Panc1 (cell line): Measurements from ENCODE around the gene SEC11A. TPM values are rescaled to one million over a fixed set of nuclear protein-coding genes. Genes with fewer than 3 reads are reported as not detected.
A peak's percentile ranks its signal among the peaks of the same experiment; 100 is the strongest.
"Not testable (repeated sequence)": the region's sequence is repeated elsewhere in the genome, so short reads cannot be mapped to it uniquely, and the experiment has no call there.

Experiments
- ATAC-seq: fragments of 200-7000 bp; cut with Tn5 transposase; 2 replicates; pipeline ENCODE4 v1.9.1; 2020; ENCODE audit warnings: mild to moderate bottlenecking, moderate library complexity
- BruUV-seq: library from RNA; stranded (reverse); fragments of 400-500 nt; replicated peaks from 2 replicates; lab custom pipeline; 2021; lab: Mats Ljungman, UMichigan
- CTCF ChIA-PET: fragments of 300-600 bp; sonication (Branson Sonifier 250); formaldehyde crosslinking; loops from one replicate; lab custom pipeline; 2022; ENCODE audit warnings: antibody characterized with exemption; lab: Charles Lee
- POLR2A ChIA-PET: fragments of 300-600 bp; sonication (Branson Sonifier 250); formaldehyde crosslinking; loops from one replicate; lab custom pipeline; 2022; ENCODE audit warnings: antibody characterized with exemption; lab: Charles Lee
- DNase-seq: peaks from one replicate; pipeline ENCODE4 v3.0.0-alpha.2; 2010; ENCODE audit warnings: low read depth, low spot score
- H3K27ac ChIP-seq: 2 replicates; pipeline ENCODE4 v1.5.1; 2011; ENCODE audit warnings: mild to moderate bottlenecking, low read length, inconsistent platforms
- H3K27me3 ChIP-seq: fragments of 200-500 bp; sonication (Bioruptor generic); 2 replicates; pipeline ENCODE4 v1.6.0; 2014; ENCODE audit warnings: low read length, inconsistent platforms; ENCODE audit not compliant: control insufficient read depth, insufficient read depth
- H3K36me3 ChIP-seq: fragments of 200-500 bp; sonication (Bioruptor generic); 2 replicates; pipeline ENCODE4 v1.5.1; 2014; ENCODE audit warnings: inconsistent platforms, mild to moderate bottlenecking, low read length, moderate library complexity; ENCODE audit not compliant: control insufficient read depth, insufficient read depth
- H3K4me1 ChIP-seq: 2 replicates; pipeline ENCODE4 v1.5.1; 2011; ENCODE audit warnings: inconsistent platforms, mild to moderate bottlenecking, low read length, moderate library complexity; ENCODE audit not compliant: control insufficient read depth, insufficient read depth
- H3K4me3 ChIP-seq, 2 experiments: 2 replicates each; pipeline ENCODE4 v1.5.1; 2011 to 2012; ENCODE audit warnings: low read depth in 2 of 2, low read length in 2 of 2, mild to moderate bottlenecking in 2 of 2, inconsistent platforms in 1 of 2, moderate library complexity in 1 of 2
- H3K9me3 ChIP-seq: fragments of 200-500 bp; sonication (Bioruptor generic); 2 replicates; pipeline ENCODE4 v1.5.1; 2014; ENCODE audit warnings: low read depth, mild to moderate bottlenecking, inconsistent platforms, low read length, moderate library complexity; ENCODE audit not compliant: control insufficient read depth, insufficient read depth
- CTCF ChIP-seq: fragments of 450-650 bp; IDR thresholded peaks from 2 replicates; pipeline ENCODE4 v1.5.1; 2017; ENCODE audit warnings: mild to moderate bottlenecking
- POLR2AphosphoS5 ChIP-seq: IDR thresholded peaks from 2 replicates; pipeline ENCODE4 v1.6.1; 2012; ENCODE audit warnings: mild to moderate bottlenecking, low read depth, low read length, moderate library complexity
- SIN3A ChIP-seq: IDR thresholded peaks from 2 replicates; pipeline ENCODE4 v1.6.1; 2012; ENCODE audit warnings: low read depth, mild to moderate bottlenecking, low read length, moderate library complexity, borderline replicate concordance; ENCODE audit not compliant: insufficient read depth
- TCF7L2 ChIP-seq: IDR thresholded peaks from 2 replicates; pipeline ENCODE4 v1.6.1; 2011; ENCODE audit warnings: mild to moderate bottlenecking, low read depth, low read length, inconsistent platforms
- in situ Hi-C: cut with HindIII; loops from 2 replicates; pipeline ENCODE4 v1.10.0; 2016; ENCODE audit warnings: low sequenced_read_pairs, low pct_unique_long_range_greater_than_20kb
- intact Hi-C: fragments of 100-400 bp; cut with micrococcal nuclease; formaldehyde crosslinking; loops from one replicate; pipeline ENCODE4 v1.10.0; 2022; ENCODE audit not compliant: unreplicated experiment
- total RNA-seq: library from RNA; stranded (reverse); gene quantifications from one replicate; pipeline ENCODE4 v1.2.1, GENCODE V29; 2021; ENCODE audit not compliant: unreplicated experiment
- TF ChIP-seq, protein P1 (sequence below), 2 experiments: IDR thresholded peaks; 2 replicates each; pipeline ENCODE4 v1.6.1; 2011 to 2012; ENCODE audit warnings: low read depth in 2 of 2, control low read depth in 1 of 2, low read length in 1 of 2, mild to moderate bottlenecking in 1 of 2, moderate library complexity in 1 of 2; ENCODE audit not compliant: insufficient read depth in 1 of 2

SEC11A gene
- total RNA-seq, 1 experiment from 2014 or later: 164 TPM

DNA sequence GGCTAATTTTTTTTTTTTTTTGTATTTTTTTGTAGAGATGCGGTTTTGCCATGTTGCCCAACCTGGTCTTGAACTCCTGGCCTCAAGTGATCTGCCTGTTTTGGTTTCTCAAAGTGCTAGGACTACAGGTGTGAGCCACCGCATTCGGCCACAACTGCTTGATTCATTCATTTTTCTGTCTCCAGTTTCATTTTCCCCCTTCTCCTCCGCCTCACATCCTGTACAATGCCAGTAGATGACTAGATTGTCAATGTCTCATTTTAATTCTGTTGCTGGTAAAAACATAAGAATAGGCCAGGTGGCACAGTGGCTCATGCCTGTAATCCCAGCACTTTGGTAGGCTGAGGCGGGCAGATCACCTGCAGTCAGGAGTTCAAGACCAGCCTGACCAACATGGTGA, 20.4 kb upstream of the SEC11A start:
- POLR2A ChIA-PET: interaction anchor here (0.7 kb wide), 1 partner anchor 14 kb away, joined by 13 read pairs; no protein-coding TSS in a partner anchor
- H3K9me3 ChIP-seq: no peaks in the 10 kb centered on the region
- H3K27ac ChIP-seq: no peak overlapping the region
- no peak for DNase-seq
- H3K27me3 ChIP-seq: no peaks in the 10 kb centered on the region
- ATAC-seq: no peak
- H3K4me1 ChIP-seq: peaks cover 6% of the 10 kb centered on the region; the same call in 1 of the 2 replicates
- intact Hi-C loops (no loop called here), in situ Hi-C loops (no loop called here)
- CTCF ChIA-PET: no interaction called here
- no TSS peak for BruUV-seq
- TF ChIP-seq SIN3A: no peak
- no peak for TF ChIP-seq CTCF
- TF ChIP-seq, protein P1, sequence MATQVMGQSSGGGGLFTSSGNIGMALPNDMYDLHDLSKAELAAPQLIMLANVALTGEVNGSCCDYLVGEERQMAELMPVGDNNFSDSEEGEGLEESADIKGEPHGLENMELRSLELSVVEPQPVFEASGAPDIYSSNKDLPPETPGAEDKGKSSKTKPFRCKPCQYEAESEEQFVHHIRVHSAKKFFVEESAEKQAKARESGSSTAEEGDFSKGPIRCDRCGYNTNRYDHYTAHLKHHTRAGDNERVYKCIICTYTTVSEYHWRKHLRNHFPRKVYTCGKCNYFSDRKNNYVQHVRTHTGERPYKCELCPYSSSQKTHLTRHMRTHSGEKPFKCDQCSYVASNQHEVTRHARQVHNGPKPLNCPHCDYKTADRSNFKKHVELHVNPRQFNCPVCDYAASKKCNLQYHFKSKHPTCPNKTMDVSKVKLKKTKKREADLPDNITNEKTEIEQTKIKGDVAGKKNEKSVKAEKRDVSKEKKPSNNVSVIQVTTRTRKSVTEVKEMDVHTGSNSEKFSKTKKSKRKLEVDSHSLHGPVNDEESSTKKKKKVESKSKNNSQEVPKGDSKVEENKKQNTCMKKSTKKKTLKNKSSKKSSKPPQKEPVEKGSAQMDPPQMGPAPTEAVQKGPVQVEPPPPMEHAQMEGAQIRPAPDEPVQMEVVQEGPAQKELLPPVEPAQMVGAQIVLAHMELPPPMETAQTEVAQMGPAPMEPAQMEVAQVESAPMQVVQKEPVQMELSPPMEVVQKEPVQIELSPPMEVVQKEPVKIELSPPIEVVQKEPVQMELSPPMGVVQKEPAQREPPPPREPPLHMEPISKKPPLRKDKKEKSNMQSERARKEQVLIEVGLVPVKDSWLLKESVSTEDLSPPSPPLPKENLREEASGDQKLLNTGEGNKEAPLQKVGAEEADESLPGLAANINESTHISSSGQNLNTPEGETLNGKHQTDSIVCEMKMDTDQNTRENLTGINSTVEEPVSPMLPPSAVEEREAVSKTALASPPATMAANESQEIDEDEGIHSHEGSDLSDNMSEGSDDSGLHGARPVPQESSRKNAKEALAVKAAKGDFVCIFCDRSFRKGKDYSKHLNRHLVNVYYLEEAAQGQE (IDR thresholded peaks at IDR 0.05; ENCODE audit: insufficient read depth in 1 of 2, low read depth in 2 of 2, low read length in 1 of 2): no peak
- TF ChIP-seq TCF7L2: no peak
- no peak for TF ChIP-seq POLR2AphosphoS5
- H3K4me3 ChIP-seq: no peak overlapping the region
- H3K36me3 ChIP-seq: no peaks in the 10 kb centered on the region

- H3K4me1 ChIP-seq, BruUV-seq, H3K27me3 ChIP-seq, intact Hi-C loops, H3K36me3 ChIP-seq, H3K9me3 ChIP-seq, H3K27ac ChIP-seq, DNase-seq, in situ Hi-C loops: not testable (repeated sequence)
- ChIA-PET CTCF (interaction anchor here (0.6 to 0.7 kb wide), 5 partner anchors 7 to 853 kb away, joined by 3 to 4 read pairs (median 4); no protein-coding TSS in a partner anchor), POLR2A (interaction anchor here (0.7 kb wide), 1 partner anchor 15 kb away, joined by 13 read pairs; no protein-coding TSS in a partner anchor)
- H3K4me3 ChIP-seq: peak overlapping the region in 1 of 2 experiments; percentile 37; a peak in 2 of 4 replicates
- ATAC-seq: peak; percentile 56
Measured at GRCh38 chr15:84735480-84736061, 19.6 kb upstream of the SEC11A start.
